ENCODE results near the gene MEOX1. TPM values are rescaled to one million over a fixed set of nuclear protein-coding genes. Genes with fewer than 3 reads are reported as not detected.

The MEOX1 gene
- total RNA-seq, 2 donors from 2014 or later: 3.4 to 6.1 TPM

DNA sequence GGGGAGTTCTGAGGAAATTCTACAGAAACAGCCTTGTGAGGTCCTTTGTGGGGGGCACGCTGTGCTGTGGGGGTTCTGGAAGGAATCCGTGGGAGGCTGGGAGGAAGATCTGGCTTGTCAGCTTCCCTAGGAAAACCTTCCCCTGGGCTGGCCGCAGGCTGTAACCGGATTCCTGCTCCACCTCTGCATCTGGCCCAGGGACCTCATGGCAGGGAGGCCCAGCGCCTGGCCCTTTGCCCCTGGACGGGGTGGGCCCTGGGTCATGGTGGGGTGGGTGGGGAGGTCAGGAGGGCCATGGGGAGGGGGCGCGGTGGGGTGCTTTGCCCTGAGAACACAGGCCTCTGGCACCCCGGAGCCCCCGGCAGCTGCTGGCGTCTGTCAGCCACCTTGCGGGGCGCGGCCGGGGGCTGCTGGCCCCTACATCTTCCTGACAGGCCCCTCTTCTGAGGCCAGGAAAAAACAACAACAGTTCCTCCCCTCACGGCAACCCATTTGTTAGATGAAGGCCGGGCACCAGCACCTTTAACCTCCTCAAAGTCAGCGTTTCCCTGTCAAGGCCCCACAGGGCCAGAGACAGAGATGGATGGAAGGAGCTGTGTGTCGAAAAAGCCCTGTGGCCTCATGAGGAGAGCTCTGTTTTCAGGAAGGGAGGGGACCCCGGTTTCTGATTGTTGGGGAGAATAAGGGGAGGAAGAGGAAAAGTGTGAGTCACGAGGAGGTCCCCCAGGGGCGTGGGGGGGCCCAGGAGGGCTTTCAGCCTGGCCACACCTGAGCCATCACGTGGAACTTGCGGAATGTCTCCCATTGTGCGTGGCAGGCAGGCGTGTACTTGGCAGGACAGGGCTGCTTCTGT is 3.6 kb upstream of the MEOX1 start:
- Histone ChIP-seq H3K36me3 (no peaks in the 10 kb centered on the region), H3K4me1 (replicated peaks) (peaks cover 10% of the 10 kb centered on the region), H3K27ac (no peak overlapping the region), H3K27me3 (replicated peaks; ENCODE audit: insufficient read depth) (no peaks in the 10 kb centered on the region), H3K9me3 (no peaks in the 10 kb centered on the region), H3K4me3 (no peak overlapping the region)
- DNase-seq (ENCODE audit: low spot score): no peak
- 74% methylated on average over 24 of the region's 26 CpGs for WGBS
- TF ChIP-seq POLR2AphosphoS5 (IDR thresholded peaks at IDR 0.05) (no peak), POLR2A (IDR thresholded peaks at IDR 0.05) (no peak)
- TF ChIP-seq, protein P1, sequence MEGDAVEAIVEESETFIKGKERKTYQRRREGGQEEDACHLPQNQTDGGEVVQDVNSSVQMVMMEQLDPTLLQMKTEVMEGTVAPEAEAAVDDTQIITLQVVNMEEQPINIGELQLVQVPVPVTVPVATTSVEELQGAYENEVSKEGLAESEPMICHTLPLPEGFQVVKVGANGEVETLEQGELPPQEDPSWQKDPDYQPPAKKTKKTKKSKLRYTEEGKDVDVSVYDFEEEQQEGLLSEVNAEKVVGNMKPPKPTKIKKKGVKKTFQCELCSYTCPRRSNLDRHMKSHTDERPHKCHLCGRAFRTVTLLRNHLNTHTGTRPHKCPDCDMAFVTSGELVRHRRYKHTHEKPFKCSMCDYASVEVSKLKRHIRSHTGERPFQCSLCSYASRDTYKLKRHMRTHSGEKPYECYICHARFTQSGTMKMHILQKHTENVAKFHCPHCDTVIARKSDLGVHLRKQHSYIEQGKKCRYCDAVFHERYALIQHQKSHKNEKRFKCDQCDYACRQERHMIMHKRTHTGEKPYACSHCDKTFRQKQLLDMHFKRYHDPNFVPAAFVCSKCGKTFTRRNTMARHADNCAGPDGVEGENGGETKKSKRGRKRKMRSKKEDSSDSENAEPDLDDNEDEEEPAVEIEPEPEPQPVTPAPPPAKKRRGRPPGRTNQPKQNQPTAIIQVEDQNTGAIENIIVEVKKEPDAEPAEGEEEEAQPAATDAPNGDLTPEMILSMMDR (IDR thresholded peaks at IDR 0.05): no peak
- intact Hi-C loops (cut with DNase I): no loop called here

DNA sequence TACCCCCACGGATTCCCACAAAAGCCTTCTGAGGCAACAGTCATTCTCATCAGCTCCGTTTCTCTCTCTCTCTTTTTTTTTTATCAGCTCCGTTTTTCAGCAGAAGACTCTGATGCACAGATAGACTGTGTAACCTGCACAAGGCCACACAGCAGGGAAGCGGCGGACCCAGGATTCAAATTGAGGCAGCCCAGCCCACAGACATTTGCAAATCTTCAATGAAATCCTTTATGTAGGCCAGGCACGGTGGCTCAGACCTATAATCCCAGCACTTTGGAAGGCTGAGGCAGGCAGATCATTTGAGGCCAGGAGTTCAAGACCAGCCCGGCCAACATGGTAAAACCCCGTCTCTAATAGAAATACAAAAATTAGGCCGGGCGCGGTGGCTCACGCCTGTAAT is 2.4 kb upstream of the MEOX1 start:
- H3K36me3 ChIP-seq: no peaks in the 10 kb centered on the region

DNA sequence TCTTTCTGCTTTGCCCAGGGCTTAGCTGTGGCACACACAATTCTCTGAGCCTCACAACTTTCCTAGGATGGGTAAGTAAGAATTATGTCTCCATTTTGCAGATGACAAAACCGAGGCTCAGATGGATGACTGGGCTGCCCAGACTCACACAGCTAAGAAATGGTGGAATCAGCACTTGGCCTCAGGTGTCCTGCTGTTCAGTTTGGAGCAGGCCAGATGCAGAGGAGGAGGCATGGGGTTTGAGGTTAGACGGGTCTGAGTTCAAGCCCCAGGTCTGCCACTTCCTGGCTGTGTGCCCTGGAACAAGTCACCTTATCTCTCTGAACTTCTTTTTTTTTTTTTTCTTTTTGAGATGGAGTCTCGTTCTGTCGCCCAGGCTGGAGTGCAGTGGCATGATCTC is 1.7 kb upstream of the MEOX1 start:
- H3K9me3 ChIP-seq: no peaks in the 10 kb centered on the region
- intact Hi-C loops (cut with DNase I): no loop called here
- no peaks in the 10 kb centered on the region for H3K4me1 ChIP-seq (replicated peaks)
- DNase-seq (ENCODE audit: low spot score): no peak
- 88% methylated on average over 4 of the region's 4 CpGs for WGBS
- H3K27me3 ChIP-seq (replicated peaks; ENCODE audit: insufficient read depth): no peaks in the 10 kb centered on the region
- no peaks in the 10 kb centered on the region for H3K36me3 ChIP-seq
- no peak overlapping the region for H3K27ac ChIP-seq
- no peak overlapping the region for H3K4me3 ChIP-seq
- TF ChIP-seq POLR2AphosphoS5 (IDR thresholded peaks at IDR 0.05): no peak
- TF ChIP-seq POLR2A (IDR thresholded peaks at IDR 0.05): no peak
- TF ChIP-seq, protein P1 (IDR thresholded peaks at IDR 0.05): no peak

More for the DNA sequence above, 2.4 kb upstream of the MEOX1 start:
- TF ChIP-seq POLR2AphosphoS5 (IDR thresholded peaks at IDR 0.05): no peak
- TF ChIP-seq, protein P1 (IDR thresholded peaks at IDR 0.05): no peak
- no peak for TF ChIP-seq POLR2A (IDR thresholded peaks at IDR 0.05)
- WGBS: 90% methylated on average over 12 of the region's 12 CpGs
- DNase-seq (ENCODE audit: low spot score): no peak
- no peaks in the 10 kb centered on the region for H3K27me3 ChIP-seq (replicated peaks; ENCODE audit: insufficient read depth)
- intact Hi-C loops (cut with DNase I): no loop called here
- H3K4me3 ChIP-seq: no peak overlapping the region
- H3K4me1 ChIP-seq (replicated peaks): no peaks in the 10 kb centered on the region
- no peak overlapping the region for H3K27ac ChIP-seq
- no peaks in the 10 kb centered on the region for H3K9me3 ChIP-seq

DNA sequence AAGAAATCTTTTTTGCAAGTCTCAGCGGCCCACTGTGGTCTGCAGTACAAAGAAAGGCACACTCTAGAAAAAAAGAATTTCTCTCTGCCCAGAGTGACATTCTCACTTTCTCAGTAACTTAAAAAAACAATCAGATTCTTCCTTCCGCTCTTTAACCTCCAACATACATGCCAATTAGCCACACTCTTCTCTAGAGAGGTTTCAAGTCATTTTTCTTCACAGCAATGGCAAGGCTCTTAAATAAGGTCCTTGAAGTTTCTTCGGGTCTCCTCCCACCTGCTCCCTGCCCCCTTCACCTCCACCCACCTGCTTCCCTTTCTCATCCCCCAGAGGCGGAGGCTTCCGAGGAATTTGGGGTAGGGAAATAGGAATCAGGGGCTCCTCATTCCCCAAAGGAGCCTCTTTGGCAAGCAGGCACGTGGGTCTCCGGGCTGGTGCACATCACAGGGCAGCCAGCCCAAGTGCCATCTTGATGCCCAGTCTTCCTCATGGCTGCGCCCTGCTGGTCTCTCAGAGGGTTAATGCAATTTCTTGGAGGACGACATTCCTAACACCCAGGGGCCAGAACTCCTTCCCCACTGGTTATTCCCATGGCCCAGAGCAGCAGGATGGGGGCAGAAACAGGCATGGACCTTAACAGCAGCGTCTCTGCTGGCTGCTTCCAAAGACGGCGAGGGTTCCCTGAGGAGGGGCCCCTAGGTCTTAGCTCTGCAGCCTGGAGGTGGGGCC is 855 bp upstream of the MEOX1 start:
- H3K36me3 ChIP-seq: no peaks in the 10 kb centered on the region
- DNase-seq (ENCODE audit: low spot score): no peak
- H3K4me1 ChIP-seq (replicated peaks): no peaks in the 10 kb centered on the region
- no peaks in the 10 kb centered on the region for H3K9me3 ChIP-seq
- TF ChIP-seq POLR2A (IDR thresholded peaks at IDR 0.05): no peak
- no peaks in the 10 kb centered on the region for H3K27me3 ChIP-seq (replicated peaks; ENCODE audit: insufficient read depth)
- intact Hi-C loops (cut with DNase I): no loop called here
- no peak overlapping the region for H3K27ac ChIP-seq
- 49% methylated on average over 12 of the region's 12 CpGs for WGBS
- H3K4me3 ChIP-seq: no peak overlapping the region

DNA sequence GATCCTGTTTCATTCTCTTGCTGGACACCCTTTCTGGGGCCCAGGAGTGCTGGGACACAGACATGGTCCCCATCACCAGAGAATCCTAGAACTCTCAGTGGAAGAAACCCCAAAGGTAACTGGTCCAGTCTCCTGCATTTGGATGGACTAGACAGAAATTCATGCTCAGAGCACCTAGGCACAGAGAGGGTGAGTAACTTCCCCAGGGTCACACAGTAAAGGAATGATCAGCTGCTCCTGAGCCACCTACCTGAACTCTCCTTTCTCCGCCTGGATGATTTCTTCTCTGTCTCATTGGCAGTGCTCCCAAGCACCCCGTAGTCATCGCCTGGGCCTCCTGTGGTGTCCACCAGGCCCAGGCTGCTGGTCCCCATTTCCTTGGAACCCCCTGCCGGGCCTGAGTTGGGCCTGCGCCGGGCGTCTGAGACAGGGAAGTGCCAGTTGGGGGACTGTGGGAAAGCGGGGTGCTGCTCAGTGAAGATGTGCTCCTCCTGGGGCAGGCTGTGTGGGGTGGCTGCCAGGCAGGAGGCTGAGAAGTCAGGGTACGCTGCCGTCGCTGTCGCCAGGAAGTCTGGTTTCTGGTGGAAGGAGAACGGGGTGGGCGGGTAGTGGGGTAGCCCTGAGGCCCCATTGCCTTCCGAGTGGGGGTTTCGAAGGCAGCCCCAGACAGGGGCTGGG is 767 bp downstream of the MEOX1 start:
- no peaks in the 10 kb centered on the region for H3K4me1 ChIP-seq (replicated peaks)
- DNase-seq (ENCODE audit: low spot score): no peak
- TF ChIP-seq POLR2A (IDR thresholded peaks at IDR 0.05) (no peak), POLR2AphosphoS5 (IDR thresholded peaks at IDR 0.05) (no peak)
- TF ChIP-seq, protein P1 (IDR thresholded peaks at IDR 0.05): no peak
- H3K9me3 ChIP-seq: no peaks in the 10 kb centered on the region
- no peaks in the 10 kb centered on the region for H3K36me3 ChIP-seq
- no peak overlapping the region for H3K4me3 ChIP-seq
- no peaks in the 10 kb centered on the region for H3K27me3 ChIP-seq (replicated peaks; ENCODE audit: insufficient read depth)
- intact Hi-C loops (cut with DNase I): no loop called here
- H3K27ac ChIP-seq: no peak overlapping the region
- WGBS: 72% methylated on average over 16 of the region's 16 CpGs

All from prostate gland (tissue), 2 donors.